ENCODE measurements around the gene SLC25A39. TPM values are rescaled to one million over a fixed set of nuclear protein-coding genes. Genes with fewer than 3 reads are reported as not detected.

SLC25A39 gene
- total and polyA plus RNA-seq, 2 donors (not counting 1 experiment from before 2014, with no cell fraction given) = 35.3 to 70.2 TPM

DNA sequence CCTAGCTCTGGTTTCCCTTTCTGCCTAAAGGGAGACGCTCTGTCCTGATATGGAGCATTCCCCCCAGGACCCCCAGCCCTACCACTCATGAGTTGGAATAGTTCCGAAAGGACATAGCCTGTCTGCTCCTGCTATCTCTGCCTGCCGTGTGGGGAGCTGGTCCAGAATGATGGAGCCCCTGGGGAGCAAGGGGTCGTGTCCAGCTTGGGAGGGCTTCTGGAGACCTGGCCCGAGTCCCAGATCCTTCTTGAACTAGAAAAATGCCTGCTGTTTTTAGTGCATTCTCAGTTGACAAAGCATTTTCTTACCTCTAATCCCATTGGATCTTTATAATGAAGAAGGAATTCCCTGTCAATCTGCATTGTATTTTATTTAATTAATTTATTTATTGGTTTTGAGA, 11.3 kb upstream of the SLC25A39 start:
- Histone ChIP-seq H2AFZ (ENCODE audit: low read length) (no peak overlapping the region), H3K4me1 (ENCODE audit: control insufficient read depth, extremely low read depth, insufficient read depth, low read length) (no peaks in the 10 kb centered on the region), H3K9me3 (ENCODE audit: control insufficient read depth, insufficient read depth, low read depth, low read length) (no peaks in the 10 kb centered on the region), H3K27ac (ENCODE audit: insufficient read depth, low read length) (no peak overlapping the region), H3K36me3 (ENCODE audit: control insufficient read depth, insufficient read depth, low read length) (no peaks in the 10 kb centered on the region), H4K20me1 (ENCODE audit: control insufficient read depth, extremely low read depth, insufficient read depth, low read length) (no peaks in the 10 kb centered on the region), H3K4me3 (replicated peaks in 1 of 4; ENCODE audit: control extremely low read depth in 1 of 4, insufficient read depth in 1 of 4, low read depth in 3 of 4, low read length in 4 of 4) (no peak overlapping the region), H3K4me2 (ENCODE audit: extremely low read depth, insufficient read depth, low read length) (no peak overlapping the region), H3K27me3 (ENCODE audit: control insufficient read depth, insufficient read depth, low read length) (no peaks in the 10 kb centered on the region), H3K79me2 (ENCODE audit: control insufficient read depth, insufficient read depth, low read length) (no peaks in the 10 kb centered on the region), H3K9ac (ENCODE audit: insufficient read depth, low read length) (no peak overlapping the region)
- DNase-seq (ENCODE audit: low read depth in 2 of 2) = no peak
- TF ChIP-seq, protein P1, sequence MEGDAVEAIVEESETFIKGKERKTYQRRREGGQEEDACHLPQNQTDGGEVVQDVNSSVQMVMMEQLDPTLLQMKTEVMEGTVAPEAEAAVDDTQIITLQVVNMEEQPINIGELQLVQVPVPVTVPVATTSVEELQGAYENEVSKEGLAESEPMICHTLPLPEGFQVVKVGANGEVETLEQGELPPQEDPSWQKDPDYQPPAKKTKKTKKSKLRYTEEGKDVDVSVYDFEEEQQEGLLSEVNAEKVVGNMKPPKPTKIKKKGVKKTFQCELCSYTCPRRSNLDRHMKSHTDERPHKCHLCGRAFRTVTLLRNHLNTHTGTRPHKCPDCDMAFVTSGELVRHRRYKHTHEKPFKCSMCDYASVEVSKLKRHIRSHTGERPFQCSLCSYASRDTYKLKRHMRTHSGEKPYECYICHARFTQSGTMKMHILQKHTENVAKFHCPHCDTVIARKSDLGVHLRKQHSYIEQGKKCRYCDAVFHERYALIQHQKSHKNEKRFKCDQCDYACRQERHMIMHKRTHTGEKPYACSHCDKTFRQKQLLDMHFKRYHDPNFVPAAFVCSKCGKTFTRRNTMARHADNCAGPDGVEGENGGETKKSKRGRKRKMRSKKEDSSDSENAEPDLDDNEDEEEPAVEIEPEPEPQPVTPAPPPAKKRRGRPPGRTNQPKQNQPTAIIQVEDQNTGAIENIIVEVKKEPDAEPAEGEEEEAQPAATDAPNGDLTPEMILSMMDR (conservative IDR thresholded peaks at IDR 0.05 in 1 of 2, IDR thresholded peaks at IDR 0.05 in 1 of 2; ENCODE audit: low read depth in 1 of 2, low read length in 2 of 2) = no peak
- no peak for TF ChIP-seq EZH2 (IDR thresholded peaks at IDR 0.05; ENCODE audit: low read length, missing control alignments)

- no peaks in the 10 kb centered on the region for H3K79me2 ChIP-seq (ENCODE audit: control insufficient read depth, insufficient read depth, low read length)
- no peaks in the 10 kb centered on the region for H4K20me1 ChIP-seq (ENCODE audit: control insufficient read depth, extremely low read depth, insufficient read depth, low read length)
- no peak overlapping the region for H3K4me2 ChIP-seq (ENCODE audit: extremely low read depth, insufficient read depth, low read length)
- no peak overlapping the region for H3K4me3 ChIP-seq (replicated peaks in 1 of 4; ENCODE audit: control extremely low read depth in 1 of 4, insufficient read depth in 1 of 4, low read depth in 3 of 4, low read length in 4 of 4)
- no peaks in the 10 kb centered on the region for H3K4me1 ChIP-seq (ENCODE audit: control insufficient read depth, extremely low read depth, insufficient read depth, low read length)
- H3K9ac ChIP-seq (ENCODE audit: insufficient read depth, low read length) = no peak overlapping the region
- H2AFZ ChIP-seq (ENCODE audit: low read length) = no peak overlapping the region
- no peaks in the 10 kb centered on the region for H3K27me3 ChIP-seq (ENCODE audit: control insufficient read depth, insufficient read depth, low read length)
- TF ChIP-seq, protein P1 (conservative IDR thresholded peaks at IDR 0.05 in 1 of 2, IDR thresholded peaks at IDR 0.05 in 1 of 2; ENCODE audit: low read depth in 1 of 2, low read length in 2 of 2) = no peak
- no peak for TF ChIP-seq EZH2 (IDR thresholded peaks at IDR 0.05; ENCODE audit: low read length, missing control alignments)
- no peak overlapping the region for H3K27ac ChIP-seq (ENCODE audit: insufficient read depth, low read length)
- no peaks in the 10 kb centered on the region for H3K36me3 ChIP-seq (ENCODE audit: control insufficient read depth, insufficient read depth, low read length)
- no peaks in the 10 kb centered on the region for H3K9me3 ChIP-seq (ENCODE audit: control insufficient read depth, insufficient read depth, low read depth, low read length)
- no peak for DNase-seq (ENCODE audit: low read depth in 2 of 2)
These were observed 10.9 kb upstream of the SLC25A39 start for GRCh38 chr17:44335564-44335963.

- TF ChIP-seq, protein P1 (conservative IDR thresholded peaks at IDR 0.05 in 1 of 2, IDR thresholded peaks at IDR 0.05 in 1 of 2; ENCODE audit: low read depth in 1 of 2, low read length in 2 of 2) = no peak
- no peak for TF ChIP-seq EZH2 (IDR thresholded peaks at IDR 0.05; ENCODE audit: low read length, missing control alignments)
- H3K9ac ChIP-seq (ENCODE audit: insufficient read depth, low read length) = no peak overlapping the region
- H3K79me2 ChIP-seq (ENCODE audit: control insufficient read depth, insufficient read depth, low read length) = no peaks in the 10 kb centered on the region
- H3K27ac ChIP-seq (ENCODE audit: insufficient read depth, low read length) = no peak overlapping the region
- no peak overlapping the region for H3K4me3 ChIP-seq (replicated peaks in 1 of 4; ENCODE audit: control extremely low read depth in 1 of 4, insufficient read depth in 1 of 4, low read depth in 3 of 4, low read length in 4 of 4)
- no peaks in the 10 kb centered on the region for H4K20me1 ChIP-seq (ENCODE audit: control insufficient read depth, extremely low read depth, insufficient read depth, low read length)
- H3K9me3 ChIP-seq (ENCODE audit: control insufficient read depth, insufficient read depth, low read depth, low read length) = no peaks in the 10 kb centered on the region
- H2AFZ ChIP-seq (ENCODE audit: low read length) = no peak overlapping the region
- H3K36me3 ChIP-seq (ENCODE audit: control insufficient read depth, insufficient read depth, low read length) = no peaks in the 10 kb centered on the region
- no peak for DNase-seq (ENCODE audit: low read depth in 2 of 2)
- H3K4me2 ChIP-seq (ENCODE audit: extremely low read depth, insufficient read depth, low read length) = no peak overlapping the region
- no peaks in the 10 kb centered on the region for H3K4me1 ChIP-seq (ENCODE audit: control insufficient read depth, extremely low read depth, insufficient read depth, low read length)
- H3K27me3 ChIP-seq (ENCODE audit: control insufficient read depth, insufficient read depth, low read length) = no peaks in the 10 kb centered on the region
These were observed 10.1 kb upstream of the SLC25A39 start for GRCh38 chr17:44334727-44335126.
